ENCODE data around the gene HOXB8.

- TF ChIP-seq CTCF (IDR thresholded peaks at IDR 0.05; ENCODE audit: low read length) (no peak), EZH2 (optimal IDR thresholded peaks at IDR 0.05; ENCODE audit: low read depth, low read length) (no peak)
Observed at GRCh38 chr17:48604770-48605329, 10.2 kb downstream of the HOXB8 start, which contains the start of gene HOXB6.
